Omental fat pad (tissue), 4 donors: ENCODE measurements around the gene BCS1L. TPM values are rescaled to one million over a fixed set of nuclear protein-coding genes. Genes with fewer than 3 reads are reported as not detected.

Experiments used
- ATAC-seq: fragments of 150-250 bp; one replicate; pipeline ENCODE4 v1.9.1; 2016; ENCODE audit warnings: mild to moderate bottlenecking, moderate library complexity; ENCODE audit not compliant: low FRiP score
- DNase-seq: peaks from one replicate; pipeline ENCODE4 v3.0.0-alpha.2; 2019; ENCODE audit warnings: low spot score
- total RNA-seq, 4 donors: library from RNA; depleted of rRNA; stranded (reverse); fragments of >200 nt; gene quantifications; one replicate each; pipeline ENCODE4 v1.1.0, GENCODE V29; 2016
- TF ChIP-seq, protein P1 (sequence below), 3 donors: fragments of 450-650 bp; IDR thresholded peaks; one replicate each; pipeline ENCODE4 v1.5.1; 2016 to 2017; ENCODE audit warnings: antibody characterized with exemption in 3 of 3, mild to moderate bottlenecking in 3 of 3, moderate library complexity in 2 of 3

The BCS1L gene
- total RNA-seq, 4 donors from 2014 or later: 19.3 to 40.0 (median 20.3) TPM

DNA sequence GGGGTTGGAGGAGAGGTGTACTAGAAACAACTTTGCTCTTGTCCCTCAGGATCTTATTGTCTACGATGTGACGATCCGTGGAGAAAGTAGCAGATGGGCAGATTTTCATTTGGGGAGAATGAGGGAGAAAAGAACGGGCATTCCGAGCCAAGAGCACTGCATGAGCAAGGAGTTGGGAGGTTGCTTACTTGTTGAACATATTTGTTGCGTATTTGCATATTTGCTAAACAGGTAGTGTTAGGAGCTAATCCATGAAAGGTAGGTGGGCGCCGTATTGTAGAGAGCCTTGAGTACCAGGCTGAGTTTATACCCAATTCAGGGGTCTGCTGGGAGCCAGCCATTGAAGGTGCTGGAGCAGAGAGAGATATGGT, 490 bp downstream of the BCS1L start:
- ATAC-seq (no peak), DNase-seq (no peak)
- TF ChIP-seq, protein P1, sequence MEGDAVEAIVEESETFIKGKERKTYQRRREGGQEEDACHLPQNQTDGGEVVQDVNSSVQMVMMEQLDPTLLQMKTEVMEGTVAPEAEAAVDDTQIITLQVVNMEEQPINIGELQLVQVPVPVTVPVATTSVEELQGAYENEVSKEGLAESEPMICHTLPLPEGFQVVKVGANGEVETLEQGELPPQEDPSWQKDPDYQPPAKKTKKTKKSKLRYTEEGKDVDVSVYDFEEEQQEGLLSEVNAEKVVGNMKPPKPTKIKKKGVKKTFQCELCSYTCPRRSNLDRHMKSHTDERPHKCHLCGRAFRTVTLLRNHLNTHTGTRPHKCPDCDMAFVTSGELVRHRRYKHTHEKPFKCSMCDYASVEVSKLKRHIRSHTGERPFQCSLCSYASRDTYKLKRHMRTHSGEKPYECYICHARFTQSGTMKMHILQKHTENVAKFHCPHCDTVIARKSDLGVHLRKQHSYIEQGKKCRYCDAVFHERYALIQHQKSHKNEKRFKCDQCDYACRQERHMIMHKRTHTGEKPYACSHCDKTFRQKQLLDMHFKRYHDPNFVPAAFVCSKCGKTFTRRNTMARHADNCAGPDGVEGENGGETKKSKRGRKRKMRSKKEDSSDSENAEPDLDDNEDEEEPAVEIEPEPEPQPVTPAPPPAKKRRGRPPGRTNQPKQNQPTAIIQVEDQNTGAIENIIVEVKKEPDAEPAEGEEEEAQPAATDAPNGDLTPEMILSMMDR (IDR thresholded peaks at IDR 0.05): no peak

DNA sequence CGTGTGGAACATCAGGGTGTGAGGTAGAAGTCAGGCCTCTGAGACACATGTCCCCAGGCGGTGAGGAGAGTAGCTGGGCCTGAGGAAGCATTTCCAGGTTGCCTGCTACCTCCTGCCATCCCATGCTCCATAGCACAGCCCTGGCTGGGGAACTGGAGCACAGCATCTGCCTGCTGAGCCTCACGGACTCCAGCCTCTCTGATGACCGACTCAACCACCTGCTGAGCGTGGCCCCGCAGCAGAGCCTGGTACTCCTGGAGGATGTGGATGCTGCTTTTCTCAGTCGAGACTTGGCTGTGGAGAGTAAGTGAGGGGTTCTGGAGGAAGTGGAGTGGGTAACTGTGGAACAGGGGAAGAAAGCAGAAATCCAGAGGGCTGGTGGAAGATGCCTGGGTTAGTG, 2.9 kb downstream of the BCS1L start:
- TF ChIP-seq, protein P1 (IDR thresholded peaks at IDR 0.05): no peak
- ATAC-seq: no peak
- no peak for DNase-seq

DNA sequence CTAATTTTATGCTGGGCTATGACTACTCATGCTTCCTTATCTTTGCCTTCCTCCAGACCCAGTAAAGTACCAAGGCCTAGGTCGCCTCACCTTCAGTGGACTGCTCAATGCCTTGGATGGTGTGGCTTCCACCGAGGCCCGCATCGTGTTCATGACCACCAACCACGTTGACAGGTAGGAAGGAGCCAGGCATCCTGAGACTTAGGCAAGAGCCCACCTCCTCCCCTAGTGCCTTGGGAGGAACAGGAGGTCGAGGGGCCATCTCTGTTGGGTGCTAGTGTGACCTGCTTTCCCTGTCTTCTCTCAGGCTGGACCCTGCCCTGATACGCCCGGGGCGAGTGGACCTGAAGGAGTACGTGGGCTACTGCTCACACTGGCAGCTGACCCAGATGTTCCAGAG, 3.3 kb downstream of the BCS1L start:
- TF ChIP-seq, protein P1 (IDR thresholded peaks at IDR 0.05): no peak
- DNase-seq (no peak), ATAC-seq (no peak)

DNA sequence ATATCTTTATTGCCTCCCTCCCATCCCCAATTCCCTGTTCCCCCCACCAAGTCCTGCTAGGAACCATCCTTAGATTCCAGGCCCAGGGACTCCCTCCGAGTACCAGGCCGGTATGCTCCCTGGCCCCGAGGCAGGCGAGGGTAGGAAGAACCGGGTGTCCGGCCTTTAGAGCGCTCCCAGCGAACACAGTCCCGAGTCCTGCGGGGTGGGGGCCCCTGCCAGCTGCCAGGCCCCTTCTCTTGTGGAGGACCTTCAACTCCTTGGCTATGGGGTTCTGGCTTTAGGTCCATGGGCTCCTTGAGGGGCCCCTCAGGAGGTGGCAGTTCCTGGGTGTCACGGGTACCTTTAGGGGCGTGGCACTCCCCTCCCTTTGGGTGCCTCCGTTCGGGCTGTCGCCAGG, 4.4 kb downstream of the BCS1L start:
- no peak for ATAC-seq
- TF ChIP-seq, protein P1 (IDR thresholded peaks at IDR 0.05): no peak
- DNase-seq: no peak

DNA sequence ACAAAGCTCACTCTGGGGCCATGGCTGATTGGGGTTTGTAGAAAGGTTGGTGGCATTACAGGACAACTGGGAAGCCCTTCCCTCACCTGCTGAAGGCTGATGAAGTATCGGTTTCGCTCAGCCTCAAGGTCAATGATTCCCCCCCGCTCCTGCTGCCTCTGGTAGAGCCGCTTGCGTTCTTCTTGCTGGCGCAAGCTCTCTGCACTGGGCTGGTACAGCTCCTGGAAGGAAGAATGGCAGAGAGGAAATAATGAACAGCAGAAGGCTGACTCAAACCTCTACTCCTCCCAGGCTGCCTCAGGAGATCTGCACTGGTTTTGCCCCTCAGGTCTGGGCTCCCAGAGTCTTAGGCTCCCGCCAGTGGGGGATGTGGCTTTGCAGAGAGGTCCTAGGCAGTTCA, 5.2 kb downstream of the BCS1L start:
- DNase-seq: no peak
- TF ChIP-seq, protein P1 (IDR thresholded peaks at IDR 0.05): no peak
- ATAC-seq: no peak

DNA sequence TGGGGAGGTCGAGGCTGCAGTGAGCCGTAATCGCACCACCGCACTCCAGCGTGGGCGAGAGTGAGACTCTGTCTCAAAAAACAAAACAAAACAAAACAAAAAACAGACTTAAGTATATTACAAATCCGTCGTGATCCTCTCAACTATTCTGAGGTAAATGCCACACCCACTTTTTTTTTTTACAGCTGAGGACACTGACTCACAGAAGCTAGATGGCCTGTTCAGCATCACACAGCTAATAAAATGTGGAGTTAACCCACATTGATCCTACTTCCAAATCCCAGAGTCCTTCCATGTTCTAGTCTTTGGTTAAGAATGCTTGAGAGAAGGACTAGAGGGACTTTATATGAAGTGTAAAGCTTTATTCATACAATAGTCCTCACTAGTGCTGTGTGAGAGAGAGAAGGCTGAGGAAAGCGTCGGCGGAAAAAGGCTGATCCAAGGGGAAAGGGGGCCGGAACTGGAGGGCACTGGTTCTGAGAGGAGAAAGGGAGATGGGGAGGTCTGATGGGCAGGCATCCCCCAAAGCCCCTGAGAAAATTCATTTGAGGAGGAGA, 11.7 kb downstream of the BCS1L start:
- ATAC-seq: no peak
- TF ChIP-seq, protein P1 (IDR thresholded peaks at IDR 0.05): no peak
- DNase-seq: no peak

DNA sequence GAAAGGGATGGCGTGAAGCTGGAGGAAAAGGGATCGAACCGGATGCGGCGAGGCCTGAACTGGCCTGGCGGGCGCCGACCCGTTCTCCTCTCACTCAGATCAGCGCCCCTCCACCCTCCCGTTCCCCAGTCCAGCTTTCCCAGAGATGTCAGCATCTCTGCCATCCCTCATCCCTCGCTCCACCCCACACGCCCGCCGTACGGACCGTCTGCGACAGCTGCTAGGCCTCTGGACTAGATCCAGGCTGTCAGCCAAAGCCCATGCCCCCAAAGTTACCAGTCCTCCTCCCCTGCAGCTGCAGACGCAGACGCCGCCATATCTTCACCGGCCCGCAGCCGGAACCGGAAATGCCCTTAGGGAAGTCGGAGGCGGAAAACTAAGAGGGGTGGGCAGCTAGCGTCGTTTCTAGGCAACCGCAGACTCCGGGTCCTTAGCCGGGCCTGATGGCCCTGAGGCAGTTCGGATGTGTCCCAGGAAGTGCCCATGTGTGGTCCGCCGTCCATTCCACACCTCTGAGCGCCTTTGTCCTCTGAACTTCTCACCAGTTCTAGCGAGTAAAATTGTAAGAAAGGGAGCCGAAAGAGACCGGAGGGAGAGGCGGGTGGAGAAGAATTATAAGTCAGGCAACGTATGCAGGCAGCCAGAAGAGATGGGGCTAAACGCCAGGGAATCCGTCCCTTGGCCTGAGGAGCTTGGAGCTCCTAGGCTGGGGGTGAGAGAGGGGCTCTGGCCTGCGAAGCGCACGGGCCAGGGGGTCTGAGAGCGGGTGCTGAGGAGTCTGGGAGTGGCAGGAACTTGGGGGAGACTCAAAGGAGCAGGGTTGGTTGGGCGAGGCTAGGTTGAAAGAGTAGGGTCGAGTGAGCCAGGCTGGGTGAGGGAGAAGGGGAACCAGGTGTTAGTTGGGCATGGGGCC, 12.4 kb downstream of the BCS1L start, which contains the start of the genes RNF25 and STK36:
Gene RNF25, minus strand, starts transcription at position 349 of the 913 bp plus-strand sequence. Its CDS starts 32 bp downstream, at position 317.
Gene STK36, plus strand, starts transcription at position 433 of the 913 bp plus-strand sequence. CDS start 744 bp downstream, outside the sequence.
- TF ChIP-seq, protein P1 (IDR thresholded peaks at IDR 0.05): no peak
- peak; percentile 52 for DNase-seq
- ATAC-seq: peak; percentile 96
